Measurements from ENCODE around the gene SPOCK1. TPM values are rescaled to one million over a fixed set of nuclear protein-coding genes. Genes with fewer than 3 reads are reported as not detected.

SPOCK1 gene
- total RNA-seq, 2 donors from 2014 or later: not detected

DNA sequence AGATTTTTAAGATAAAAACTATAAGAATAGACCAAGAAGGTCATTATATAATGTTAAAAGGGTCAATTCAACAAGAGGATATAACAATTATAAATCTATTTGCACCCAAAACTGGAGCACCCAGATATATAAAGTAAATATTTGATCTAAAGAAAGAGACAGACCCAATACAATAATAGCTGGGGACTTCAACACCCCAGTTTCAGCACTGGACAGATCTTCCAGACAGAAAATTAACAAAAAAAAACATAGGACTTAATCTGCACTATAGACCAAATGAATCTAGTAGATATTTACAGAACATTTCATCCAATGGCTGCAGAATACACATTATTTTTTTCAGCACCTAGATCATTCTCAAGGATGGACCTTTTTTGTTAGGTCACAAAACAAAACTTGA is 331.9 kb downstream of the SPOCK1 start:
- DNase-seq (no peak), ATAC-seq (replicated peaks in 1 of 2) (no peak)
- H3K4me1 Mint-ChIP-seq (ENCODE audit: low read depth): no peaks in the 10 kb centered on the region
- H3K27me3 Mint-ChIP-seq (ENCODE audit: low read depth): no peaks in the 10 kb centered on the region
- H3K9me3 Mint-ChIP-seq: peaks cover 0 to 3% of the 10 kb centered on the region in 2 donors
- H3K27ac Mint-ChIP-seq: no peak overlapping the region
- H3K36me3 Mint-ChIP-seq (ENCODE audit: insufficient read depth in 2 of 2): no peaks in the 10 kb centered on the region
- H3K4me3 Mint-ChIP-seq: no peak overlapping the region

DNA sequence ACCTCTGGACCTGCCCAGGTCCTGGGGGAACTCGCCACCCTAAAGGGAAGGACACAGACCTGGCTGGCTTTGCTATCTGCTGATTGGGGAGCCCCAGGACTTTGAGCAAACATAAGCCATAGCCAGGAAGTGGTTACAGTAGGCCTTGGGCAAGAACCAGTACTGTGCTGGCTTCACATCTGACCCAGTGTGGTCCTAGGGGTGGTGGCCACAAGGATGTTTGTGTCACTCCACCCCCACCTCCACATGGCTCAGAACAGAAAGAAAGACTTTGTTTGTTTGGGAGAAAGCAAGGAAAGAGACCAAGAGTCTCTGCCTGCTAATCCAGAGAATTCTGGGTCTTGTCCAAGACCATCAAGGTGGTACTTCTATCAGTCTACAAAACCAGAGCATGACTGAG is 334.2 kb downstream of the SPOCK1 start:
- no peak overlapping the region for H3K4me3 Mint-ChIP-seq
- ATAC-seq (replicated peaks in 1 of 2): no peak
- no peaks in the 10 kb centered on the region for H3K4me1 Mint-ChIP-seq (ENCODE audit: low read depth)
- H3K36me3 Mint-ChIP-seq (ENCODE audit: insufficient read depth in 2 of 2): no peaks in the 10 kb centered on the region
- H3K27me3 Mint-ChIP-seq (ENCODE audit: low read depth): no peaks in the 10 kb centered on the region
- H3K27ac Mint-ChIP-seq: no peak overlapping the region
- no peak for DNase-seq
- H3K9me3 Mint-ChIP-seq: peaks cover 1 to 3% of the 10 kb centered on the region in 2 donors

DNA sequence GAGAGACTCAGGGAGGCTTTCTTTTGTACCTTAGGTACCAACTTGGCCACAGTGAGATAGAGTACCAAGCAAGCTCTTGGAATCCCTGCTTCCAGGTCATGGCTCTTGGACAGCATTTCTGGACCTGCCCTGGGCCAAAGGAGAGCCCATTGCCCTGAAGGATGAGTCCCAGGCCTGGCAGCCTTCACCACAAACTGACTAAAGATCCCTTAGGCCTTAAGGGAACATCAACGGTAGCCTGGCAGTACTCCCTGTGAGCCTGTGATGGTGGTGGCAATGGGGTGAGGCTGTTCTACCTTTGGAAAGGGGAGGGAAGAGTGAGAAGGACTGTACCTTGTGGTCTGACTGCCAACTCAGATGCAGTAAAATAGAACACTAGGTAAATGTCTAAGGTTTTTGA is 334.6 kb downstream of the SPOCK1 start:
- Mint-ChIP-seq H3K27me3 (ENCODE audit: low read depth) (no peaks in the 10 kb centered on the region), H3K9me3 (peaks cover 3 to 5% of the 10 kb centered on the region in 2 donors), H3K36me3 (ENCODE audit: insufficient read depth in 2 of 2) (no peaks in the 10 kb centered on the region), H3K27ac (no peak overlapping the region), H3K4me1 (ENCODE audit: low read depth) (no peaks in the 10 kb centered on the region), H3K4me3 (no peak overlapping the region)
- no peak for ATAC-seq (replicated peaks in 1 of 2)
- no peak for DNase-seq

DNA sequence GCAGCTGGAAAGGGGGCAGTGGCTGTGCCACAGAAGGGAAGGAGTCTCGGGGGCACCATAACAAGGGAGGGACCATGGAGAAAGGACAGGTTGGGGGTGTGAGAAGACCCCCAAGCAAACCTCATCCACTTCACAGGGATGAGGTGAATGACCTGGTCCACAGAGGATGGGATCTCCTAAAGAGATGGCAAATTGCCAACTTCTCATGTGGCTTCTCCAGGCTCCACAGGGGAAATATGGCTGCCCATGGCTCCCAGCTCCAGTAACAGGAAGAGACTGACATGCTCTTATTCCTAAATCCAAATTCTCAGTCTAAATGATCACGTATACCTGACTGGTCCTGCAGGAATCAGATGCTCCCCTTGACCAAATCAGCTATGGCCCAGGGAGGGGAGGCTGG is 340.4 kb downstream of the SPOCK1 start:
- DNase-seq (no peak), ATAC-seq (replicated peaks in 1 of 2) (no peak)
- Mint-ChIP-seq H3K27me3 (ENCODE audit: low read depth) (no peaks in the 10 kb centered on the region), H3K4me3 (no peak overlapping the region), H3K9me3 (peaks cover 3 to 5% of the 10 kb centered on the region in 2 donors), H3K36me3 (ENCODE audit: insufficient read depth in 2 of 2) (no peaks in the 10 kb centered on the region), H3K27ac (no peak overlapping the region), H3K4me1 (ENCODE audit: low read depth) (no peaks in the 10 kb centered on the region)

DNA sequence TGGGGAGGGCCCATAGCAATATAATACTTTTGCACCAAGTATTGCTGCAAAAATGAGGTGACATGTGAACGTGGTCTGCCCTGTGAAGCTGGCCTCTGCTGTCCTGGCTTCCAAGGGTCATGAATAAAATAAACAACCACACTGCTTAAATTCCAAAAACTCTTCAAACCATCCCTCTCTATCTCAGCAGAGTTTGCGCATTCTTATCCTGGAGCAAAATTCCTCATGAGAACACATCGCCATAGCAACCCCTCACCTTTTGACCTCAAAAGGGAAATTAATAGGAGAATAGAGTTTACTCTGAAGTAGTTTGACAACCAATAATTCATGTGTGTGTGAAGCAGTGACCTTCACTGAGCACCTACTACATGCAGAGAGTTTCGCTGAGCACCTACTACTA is 342.9 kb downstream of the SPOCK1 start:
- no peak for DNase-seq
- H3K4me1 Mint-ChIP-seq (ENCODE audit: low read depth): no peaks in the 10 kb centered on the region
- ATAC-seq (replicated peaks in 1 of 2): no peak
- H3K27ac Mint-ChIP-seq: no peak overlapping the region
- peaks cover 3 to 5% of the 10 kb centered on the region in 2 donors for H3K9me3 Mint-ChIP-seq
- H3K36me3 Mint-ChIP-seq (ENCODE audit: insufficient read depth in 2 of 2): no peaks in the 10 kb centered on the region
- no peak overlapping the region for H3K4me3 Mint-ChIP-seq
- no peaks in the 10 kb centered on the region for H3K27me3 Mint-ChIP-seq (ENCODE audit: low read depth)

DNA sequence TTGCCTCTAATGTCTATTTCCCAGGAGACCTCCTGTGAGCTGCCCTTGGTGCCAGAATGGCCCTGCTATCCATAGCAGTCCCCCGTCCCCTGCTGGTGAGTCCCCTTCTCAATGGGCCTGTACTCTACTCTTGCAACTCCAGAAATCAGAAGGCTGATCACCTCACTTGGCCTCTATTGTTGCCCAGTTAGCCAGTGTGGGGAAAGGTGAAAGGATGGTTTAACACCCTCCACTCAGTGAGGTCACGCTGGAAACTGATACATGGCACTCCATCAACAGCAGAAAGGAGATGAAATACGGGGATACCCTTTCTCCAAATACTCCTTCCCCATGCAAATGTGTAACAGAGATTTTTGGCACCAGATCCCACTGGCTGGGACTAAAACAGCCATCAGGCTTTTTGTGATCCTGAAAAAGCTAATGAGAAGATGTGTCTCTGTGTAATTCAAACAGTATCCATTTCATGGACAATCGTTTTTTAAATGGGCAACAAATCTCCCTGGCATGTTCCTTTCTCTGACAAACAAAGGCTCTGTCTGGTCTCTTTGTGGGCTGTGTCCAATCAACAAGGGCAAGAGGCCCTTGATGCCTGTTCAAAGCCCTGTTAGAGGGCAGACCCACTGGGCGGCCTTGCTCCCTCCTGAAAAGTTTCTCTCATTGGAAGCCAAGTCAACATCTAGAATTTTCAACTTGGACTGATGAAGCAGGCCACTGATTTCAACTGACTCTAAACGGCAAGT is 343.7 kb downstream of the SPOCK1 start:
- Mint-ChIP-seq H3K4me3 (no peak overlapping the region), H3K36me3 (ENCODE audit: insufficient read depth in 2 of 2) (no peaks in the 10 kb centered on the region), H3K4me1 (ENCODE audit: low read depth) (no peaks in the 10 kb centered on the region), H3K27ac (no peak overlapping the region), H3K27me3 (ENCODE audit: low read depth) (no peaks in the 10 kb centered on the region), H3K9me3 (peaks cover 3 to 5% of the 10 kb centered on the region in 2 donors)
- DNase-seq: no peak
- no peak for ATAC-seq (replicated peaks in 1 of 2)

DNA sequence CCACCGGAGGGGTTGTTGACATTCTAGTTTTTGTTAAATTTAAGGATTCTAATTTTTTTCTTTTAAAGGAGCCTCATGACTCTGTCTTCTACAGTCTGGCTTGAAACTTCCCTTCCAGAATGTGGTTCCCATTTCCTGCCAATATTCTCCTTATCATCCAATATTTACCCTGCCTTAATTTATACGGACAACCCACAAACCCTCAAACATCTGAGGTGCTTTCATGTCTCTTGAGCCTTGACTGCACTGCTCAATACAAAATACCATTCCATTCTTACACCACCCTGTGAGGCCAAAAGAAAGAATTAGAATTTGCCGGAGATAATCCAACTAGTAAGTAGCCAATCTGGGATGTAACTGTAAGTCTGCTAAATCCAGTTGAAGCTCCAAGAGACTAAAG is 346.5 kb downstream of the SPOCK1 start:
- Mint-ChIP-seq H3K36me3 (ENCODE audit: insufficient read depth in 2 of 2) (no peaks in the 10 kb centered on the region), H3K27ac (no peak overlapping the region), H3K4me3 (no peak overlapping the region), H3K27me3 (ENCODE audit: low read depth) (no peaks in the 10 kb centered on the region), H3K9me3 (peaks cover 0 to 3% of the 10 kb centered on the region in 2 donors), H3K4me1 (ENCODE audit: low read depth) (no peaks in the 10 kb centered on the region)
- no peak for ATAC-seq (replicated peaks in 1 of 2)
- no peak for DNase-seq

DNA sequence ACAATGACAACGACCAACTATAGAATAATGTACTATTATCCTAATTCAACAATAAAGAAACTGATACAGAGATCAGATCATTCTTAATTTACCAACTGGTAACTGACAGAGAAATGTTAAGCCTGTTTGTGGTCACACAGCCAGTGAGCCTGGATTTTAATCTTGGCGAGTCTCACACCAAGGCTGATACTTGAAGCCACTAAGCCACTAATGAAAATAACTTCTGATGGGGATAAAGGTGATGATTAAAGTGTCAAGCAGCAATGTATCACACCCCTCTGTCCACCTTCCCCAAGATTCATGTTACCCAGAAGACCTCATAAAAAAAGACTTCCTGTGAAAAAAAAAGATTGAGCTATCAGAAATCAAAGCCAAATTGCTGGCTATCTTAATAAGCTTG is 350.5 kb downstream of the SPOCK1 start:
- Mint-ChIP-seq H3K4me3 (no peak overlapping the region), H3K4me1 (ENCODE audit: low read depth) (no peaks in the 10 kb centered on the region), H3K27ac (no peak overlapping the region), H3K27me3 (ENCODE audit: low read depth) (peaks cover 5% of the 10 kb centered on the region), H3K36me3 (ENCODE audit: insufficient read depth in 2 of 2) (no peaks in the 10 kb centered on the region), H3K9me3 (no peaks in the 10 kb centered on the region)
- ATAC-seq (replicated peaks in 1 of 2): no peak
- DNase-seq: no peak

DNA sequence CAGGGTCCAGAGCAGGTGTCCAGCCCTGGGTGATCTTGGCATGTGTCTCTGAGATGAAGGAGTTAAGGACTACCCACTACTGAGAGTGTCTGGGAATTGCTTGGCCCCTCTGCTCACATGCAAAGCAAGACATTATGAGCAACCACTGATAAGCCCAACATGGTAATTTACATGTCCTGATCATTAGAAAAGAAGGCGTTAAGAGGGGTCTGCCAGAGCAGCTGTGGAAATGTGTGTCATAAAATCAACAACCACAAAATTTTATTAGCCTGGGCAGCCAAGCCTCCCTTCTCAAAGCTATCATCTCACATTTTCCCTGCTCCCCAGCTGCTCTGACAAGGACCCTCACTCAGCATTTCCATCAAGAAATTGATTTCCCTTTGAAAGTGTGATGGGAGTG is 351.0 kb downstream of the SPOCK1 start:
- H3K36me3 Mint-ChIP-seq (ENCODE audit: insufficient read depth in 2 of 2): no peaks in the 10 kb centered on the region
- H3K27ac Mint-ChIP-seq: no peak overlapping the region
- H3K27me3 Mint-ChIP-seq (ENCODE audit: low read depth): peaks cover 5% of the 10 kb centered on the region
- H3K4me1 Mint-ChIP-seq (ENCODE audit: low read depth): no peaks in the 10 kb centered on the region
- H3K9me3 Mint-ChIP-seq: no peaks in the 10 kb centered on the region
- DNase-seq: no peak
- ATAC-seq (replicated peaks in 1 of 2): no peak
- no peak overlapping the region for H3K4me3 Mint-ChIP-seq

DNA sequence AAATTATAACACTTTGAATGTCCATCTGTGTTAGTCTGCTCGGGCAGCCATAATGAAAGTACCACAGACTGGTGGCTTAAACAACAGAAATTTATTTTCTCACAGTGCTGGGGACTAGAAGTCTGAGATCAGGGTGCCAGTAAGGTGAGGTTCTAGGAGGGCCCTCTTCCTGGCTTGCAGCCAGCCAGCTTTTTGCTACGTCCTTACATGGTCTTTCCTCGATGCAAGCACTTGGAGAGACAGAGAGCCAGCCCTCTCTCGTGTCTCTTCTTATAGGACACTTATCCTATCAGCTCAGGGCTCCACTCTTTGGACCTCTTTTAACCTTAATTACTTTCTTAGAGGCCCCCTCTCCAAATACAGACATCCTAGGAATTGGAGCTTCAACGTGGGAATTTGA is 351.8 kb downstream of the SPOCK1 start:
- peaks cover 5% of the 10 kb centered on the region for H3K27me3 Mint-ChIP-seq (ENCODE audit: low read depth)
- no peak overlapping the region for H3K4me3 Mint-ChIP-seq
- ATAC-seq (replicated peaks in 1 of 2) (no peak), DNase-seq (no peak)
- no peaks in the 10 kb centered on the region for H3K36me3 Mint-ChIP-seq (ENCODE audit: insufficient read depth in 2 of 2)
- H3K4me1 Mint-ChIP-seq (ENCODE audit: low read depth): no peaks in the 10 kb centered on the region
- no peak overlapping the region for H3K27ac Mint-ChIP-seq
- no peaks in the 10 kb centered on the region for H3K9me3 Mint-ChIP-seq

DNA sequence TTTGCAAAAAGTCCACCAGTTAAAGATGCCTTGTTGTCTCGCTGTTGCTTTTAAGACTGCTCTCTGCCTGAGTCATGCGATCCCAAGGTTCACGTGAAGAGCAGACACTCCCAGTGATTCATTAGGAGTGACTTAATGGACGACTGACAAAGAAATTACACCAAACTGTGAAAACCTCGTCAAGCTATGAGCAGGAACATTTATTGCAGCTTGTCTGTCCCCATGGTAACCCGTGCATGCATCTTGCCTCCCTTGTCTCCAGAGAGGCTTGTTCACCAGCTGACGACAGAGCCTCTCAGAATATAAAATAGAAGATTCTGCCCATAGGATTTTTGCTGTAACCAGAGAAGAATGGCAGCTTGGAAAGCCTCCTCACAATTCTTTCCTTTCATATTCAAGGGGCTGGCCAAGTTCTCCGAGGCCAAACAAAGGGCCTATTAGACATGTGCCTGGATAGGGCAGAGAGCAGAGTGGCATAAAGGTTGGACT is 352.7 kb downstream of the SPOCK1 start:
- Mint-ChIP-seq H3K4me1 (ENCODE audit: low read depth) (no peaks in the 10 kb centered on the region), H3K9me3 (no peaks in the 10 kb centered on the region), H3K27me3 (ENCODE audit: low read depth) (peaks cover 5% of the 10 kb centered on the region), H3K4me3 (no peak overlapping the region), H3K27ac (no peak overlapping the region), H3K36me3 (ENCODE audit: insufficient read depth in 2 of 2) (no peaks in the 10 kb centered on the region)
- ATAC-seq (replicated peaks in 1 of 2) (no peak), DNase-seq (no peak)

DNA sequence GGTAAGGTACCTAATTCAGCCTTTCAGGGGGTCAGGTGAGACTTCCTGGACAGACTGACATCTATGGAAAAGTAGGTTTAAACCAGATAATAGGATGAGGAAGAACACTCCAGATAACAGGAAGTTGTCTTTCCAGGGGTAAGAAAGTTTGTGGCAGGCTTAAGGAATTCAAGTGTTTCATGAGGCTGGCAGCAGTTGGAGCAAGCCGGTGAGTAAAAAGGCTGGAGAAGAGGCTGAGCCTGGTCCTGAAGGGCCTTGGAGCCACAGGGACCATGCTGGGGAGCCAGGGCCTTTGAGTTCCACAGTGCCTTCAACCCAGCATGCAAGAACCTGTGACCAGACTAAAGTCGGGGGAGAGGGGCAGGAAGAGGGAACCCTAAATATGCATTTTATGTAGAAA is 353.4 kb downstream of the SPOCK1 start:
- Mint-ChIP-seq H3K4me1 (ENCODE audit: low read depth) (no peaks in the 10 kb centered on the region), H3K27ac (no peak overlapping the region), H3K9me3 (no peaks in the 10 kb centered on the region), H3K36me3 (ENCODE audit: insufficient read depth in 2 of 2) (no peaks in the 10 kb centered on the region), H3K4me3 (no peak overlapping the region), H3K27me3 (ENCODE audit: low read depth) (peaks cover 5% of the 10 kb centered on the region)
- ATAC-seq (replicated peaks in 1 of 2) (no peak), DNase-seq (no peak)

DNA sequence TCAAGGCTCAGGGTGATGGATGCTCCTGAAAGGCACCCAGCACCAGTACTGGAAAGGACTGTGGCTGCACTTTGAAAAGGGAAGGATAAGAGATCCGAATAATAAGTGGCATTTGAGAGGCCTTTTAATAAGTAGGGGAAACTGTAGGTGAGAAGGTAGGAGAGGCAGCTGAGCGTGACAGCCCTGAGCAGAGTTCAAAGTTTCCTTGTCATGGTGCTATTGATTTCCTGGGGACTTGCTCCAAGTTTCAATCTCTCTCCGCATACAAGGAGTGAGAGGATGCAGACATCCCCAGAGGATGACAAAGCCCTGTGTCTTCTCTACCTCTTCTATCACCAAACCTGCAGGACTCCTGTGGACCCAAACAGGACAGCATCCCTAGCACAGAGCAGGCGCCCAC is 354.5 kb downstream of the SPOCK1 start:
- Mint-ChIP-seq H3K4me1 (ENCODE audit: low read depth) (no peaks in the 10 kb centered on the region), H3K27me3 (ENCODE audit: low read depth) (peaks cover 5% of the 10 kb centered on the region), H3K27ac (no peak overlapping the region), H3K9me3 (no peaks in the 10 kb centered on the region), H3K4me3 (no peak overlapping the region), H3K36me3 (ENCODE audit: insufficient read depth in 2 of 2) (no peaks in the 10 kb centered on the region)
- no peak for DNase-seq
- ATAC-seq (replicated peaks in 1 of 2): no peak

Measured in activated T-cell treated with anti-CD3 and anti-CD28 coated beads, Interleukin-2, amount 50 U/mL, for 72 hours (primary cell).